KMS-11 (cell line): ENCODE results near the gene IFNLR1.

Experiments used
- H2AFZ ChIP-seq: fragments of 200-600 bp; sonication (generic); 2 replicates; pipeline ENCODE4 v1.6.1; 2016; ENCODE audit warnings: antibody characterized with exemption, mixed run types, low read depth
- H3K27ac ChIP-seq: fragments of 200-600 bp; sonication (generic); 2 replicates; pipeline ENCODE4 v1.6.1; 2016; ENCODE audit warnings: mild to moderate bottlenecking, mixed run types
- H3K27me3 ChIP-seq: fragments of 200-600 bp; sonication (generic); 2 replicates; pipeline ENCODE4 v1.6.1; 2017; ENCODE audit warnings: mild to moderate bottlenecking, low read depth, mixed run types, moderate library complexity; ENCODE audit not compliant: insufficient read depth
- H3K36me3 ChIP-seq: fragments of 200-600 bp; sonication (generic); 2 replicates; pipeline ENCODE4 v1.6.1; 2017; ENCODE audit warnings: mild to moderate bottlenecking, mixed run types; ENCODE audit not compliant: insufficient read depth
- H3K4me1 ChIP-seq: fragments of 200-600 bp; sonication (generic); 2 replicates; pipeline ENCODE4 v1.6.1; 2016; ENCODE audit warnings: mild to moderate bottlenecking, low read depth, mixed run types; ENCODE audit not compliant: poor library complexity, severe bottlenecking
- H3K4me2 ChIP-seq: fragments of 200-600 bp; sonication (generic); 2 replicates; pipeline ENCODE4 v1.7.0; 2016; ENCODE audit warnings: mild to moderate bottlenecking, mixed run types
- H3K4me3 ChIP-seq: fragments of 200-600 bp; sonication (generic); IDR thresholded peaks from 2 replicates; pipeline ENCODE4 v1.6.1; 2017; ENCODE audit warnings: low read depth, low read length, mixed read lengths; ENCODE audit not compliant: insufficient read depth
- H3K79me2 ChIP-seq: fragments of 200-600 bp; sonication (generic); 2 replicates; pipeline ENCODE4 v1.6.1; 2016; ENCODE audit warnings: low read depth, mixed run types; ENCODE audit not compliant: insufficient read depth
- H3K9ac ChIP-seq: fragments of 200-600 bp; sonication (generic); 2 replicates; pipeline ENCODE4 v1.6.1; 2016; ENCODE audit warnings: mild to moderate bottlenecking, mixed run types
- H4K20me1 ChIP-seq: fragments of 200-600 bp; sonication (generic); 2 replicates; pipeline ENCODE4 v1.6.1; 2016; ENCODE audit warnings: mild to moderate bottlenecking, mixed run types; ENCODE audit not compliant: insufficient read depth
- TF ChIP-seq, protein P1 (sequence below): fragments of 200-600 bp; sonication (generic); conservative IDR thresholded peaks from 2 replicates; pipeline ENCODE4 v1.6.1; 2017; ENCODE audit warnings: low read depth, mild to moderate bottlenecking, antibody characterized with exemption, low read length, moderate library complexity, mixed read lengths

The IFNLR1 gene

GRCh38 chr1:24111996-24112779 is 74.9 kb downstream of the IFNLR1 start, which contains the start of gene MYOM3:
TSS of gene MYOM3 (minus strand) at chr1:24112135. CDS start at chr1:24108636, 3,499 bp downstream.
- TF ChIP-seq, protein P1, sequence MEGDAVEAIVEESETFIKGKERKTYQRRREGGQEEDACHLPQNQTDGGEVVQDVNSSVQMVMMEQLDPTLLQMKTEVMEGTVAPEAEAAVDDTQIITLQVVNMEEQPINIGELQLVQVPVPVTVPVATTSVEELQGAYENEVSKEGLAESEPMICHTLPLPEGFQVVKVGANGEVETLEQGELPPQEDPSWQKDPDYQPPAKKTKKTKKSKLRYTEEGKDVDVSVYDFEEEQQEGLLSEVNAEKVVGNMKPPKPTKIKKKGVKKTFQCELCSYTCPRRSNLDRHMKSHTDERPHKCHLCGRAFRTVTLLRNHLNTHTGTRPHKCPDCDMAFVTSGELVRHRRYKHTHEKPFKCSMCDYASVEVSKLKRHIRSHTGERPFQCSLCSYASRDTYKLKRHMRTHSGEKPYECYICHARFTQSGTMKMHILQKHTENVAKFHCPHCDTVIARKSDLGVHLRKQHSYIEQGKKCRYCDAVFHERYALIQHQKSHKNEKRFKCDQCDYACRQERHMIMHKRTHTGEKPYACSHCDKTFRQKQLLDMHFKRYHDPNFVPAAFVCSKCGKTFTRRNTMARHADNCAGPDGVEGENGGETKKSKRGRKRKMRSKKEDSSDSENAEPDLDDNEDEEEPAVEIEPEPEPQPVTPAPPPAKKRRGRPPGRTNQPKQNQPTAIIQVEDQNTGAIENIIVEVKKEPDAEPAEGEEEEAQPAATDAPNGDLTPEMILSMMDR: peak; percentile 57
- H3K27ac ChIP-seq: no peak within 1 kb of the TSS
- no peak within 1 kb of the TSS for H3K4me3 ChIP-seq
- H3K4me1 ChIP-seq: no peaks in the 10 kb centered on the region
- H3K36me3 ChIP-seq: no peaks in the 10 kb centered on the region
- H3K4me2 ChIP-seq: no peak within 1 kb of the TSS; the same call in 1 of the 2 replicates
- H4K20me1 ChIP-seq: no peaks in the 10 kb centered on the region
- no peaks in the 10 kb centered on the region for H3K79me2 ChIP-seq
- peak within 1 kb of the TSS; percentile 32; the same call in 1 of the 2 replicates for H2AFZ ChIP-seq
- H3K27me3 ChIP-seq: no peaks in the 10 kb centered on the region
- H3K9ac ChIP-seq: no peak within 1 kb of the TSS

DNA sequence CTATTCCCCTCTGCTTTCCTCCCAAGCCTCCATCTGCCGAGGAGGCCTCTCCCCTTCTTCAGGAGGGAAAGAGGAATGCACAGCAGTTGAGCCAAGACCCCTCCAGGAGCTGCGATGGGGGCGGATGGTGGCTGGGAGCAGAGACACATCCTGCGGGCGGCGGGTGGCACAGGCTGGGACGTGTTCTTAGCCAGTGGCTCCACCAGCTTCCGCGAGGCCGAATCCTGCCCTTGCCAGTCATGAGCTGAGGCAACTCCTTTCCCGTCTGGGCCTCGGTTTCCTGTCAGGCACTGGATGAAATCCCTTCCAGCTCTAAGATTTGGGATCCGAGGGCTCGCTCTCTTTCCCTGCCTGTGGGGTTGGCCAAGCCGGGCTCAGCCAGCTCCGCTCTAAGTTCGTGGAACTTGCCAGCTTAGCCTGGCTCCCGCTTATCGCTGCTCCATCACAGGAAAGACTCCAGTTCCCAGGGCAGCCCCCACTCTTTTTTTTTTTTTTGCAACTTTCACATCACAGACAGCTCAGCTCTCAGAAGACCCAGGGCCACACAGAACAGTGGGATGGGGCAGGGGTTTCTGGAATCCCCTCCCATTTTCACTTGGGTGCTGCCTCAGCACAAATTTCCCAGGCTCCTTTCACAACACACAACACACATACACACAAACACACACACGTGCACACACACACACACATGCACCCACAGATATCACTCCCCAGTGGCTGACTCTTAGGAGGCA is 75.7 kb downstream of the IFNLR1 start:
- Histone ChIP-seq H3K79me2 (no peaks in the 10 kb centered on the region), H3K4me2 (no peak overlapping the region), H3K4me3 (no peak overlapping the region), H3K9ac (no peak overlapping the region), H2AFZ (no peak overlapping the region), H3K27me3 (no peaks in the 10 kb centered on the region), H4K20me1 (no peaks in the 10 kb centered on the region), H3K36me3 (no peaks in the 10 kb centered on the region), H3K4me1 (no peaks in the 10 kb centered on the region), H3K27ac (no peak overlapping the region)
- TF ChIP-seq, protein P1: no peak

GRCh38 chr1:24110642-24111261 is 76.3 kb downstream of the IFNLR1 start:
- Histone ChIP-seq H3K36me3 (no peaks in the 10 kb centered on the region), H3K9ac (no peak overlapping the region), H3K4me2 (no peak overlapping the region), H2AFZ (no peak overlapping the region), H3K27me3 (no peaks in the 10 kb centered on the region), H3K27ac (no peak overlapping the region), H3K79me2 (no peaks in the 10 kb centered on the region), H3K4me3 (no peak overlapping the region), H4K20me1 (no peaks in the 10 kb centered on the region), H3K4me1 (no peaks in the 10 kb centered on the region)
- TF ChIP-seq, protein P1: no peak

GRCh38 chr1:24109686-24110475 is 77.2 kb downstream of the IFNLR1 start:
- H3K4me2 ChIP-seq: no peak overlapping the region
- no peaks in the 10 kb centered on the region for H3K4me1 ChIP-seq
- H3K27ac ChIP-seq: no peak overlapping the region

More at GRCh38 chr1:24109686-24110475, 77.2 kb downstream of the IFNLR1 start:
- no peak overlapping the region for H3K9ac ChIP-seq
- H3K27me3 ChIP-seq: no peaks in the 10 kb centered on the region
- no peak overlapping the region for H2AFZ ChIP-seq
- no peaks in the 10 kb centered on the region for H3K36me3 ChIP-seq
- TF ChIP-seq, protein P1: no peak
- H3K4me3 ChIP-seq: no peak overlapping the region
- H4K20me1 ChIP-seq: no peaks in the 10 kb centered on the region
- no peaks in the 10 kb centered on the region for H3K79me2 ChIP-seq
